GM21576 (cell line): ENCODE data around the gene SEPSECS.

Experiments
- ATAC-seq: cut with Tn5 transposase; IDR thresholded peaks from one replicate; pipeline ENCODE4 v1.9.1; 2021; ENCODE audit warnings: mild to moderate bottlenecking, moderate library complexity; ENCODE audit not compliant: unreplicated experiment

Gene SEPSECS

DNA sequence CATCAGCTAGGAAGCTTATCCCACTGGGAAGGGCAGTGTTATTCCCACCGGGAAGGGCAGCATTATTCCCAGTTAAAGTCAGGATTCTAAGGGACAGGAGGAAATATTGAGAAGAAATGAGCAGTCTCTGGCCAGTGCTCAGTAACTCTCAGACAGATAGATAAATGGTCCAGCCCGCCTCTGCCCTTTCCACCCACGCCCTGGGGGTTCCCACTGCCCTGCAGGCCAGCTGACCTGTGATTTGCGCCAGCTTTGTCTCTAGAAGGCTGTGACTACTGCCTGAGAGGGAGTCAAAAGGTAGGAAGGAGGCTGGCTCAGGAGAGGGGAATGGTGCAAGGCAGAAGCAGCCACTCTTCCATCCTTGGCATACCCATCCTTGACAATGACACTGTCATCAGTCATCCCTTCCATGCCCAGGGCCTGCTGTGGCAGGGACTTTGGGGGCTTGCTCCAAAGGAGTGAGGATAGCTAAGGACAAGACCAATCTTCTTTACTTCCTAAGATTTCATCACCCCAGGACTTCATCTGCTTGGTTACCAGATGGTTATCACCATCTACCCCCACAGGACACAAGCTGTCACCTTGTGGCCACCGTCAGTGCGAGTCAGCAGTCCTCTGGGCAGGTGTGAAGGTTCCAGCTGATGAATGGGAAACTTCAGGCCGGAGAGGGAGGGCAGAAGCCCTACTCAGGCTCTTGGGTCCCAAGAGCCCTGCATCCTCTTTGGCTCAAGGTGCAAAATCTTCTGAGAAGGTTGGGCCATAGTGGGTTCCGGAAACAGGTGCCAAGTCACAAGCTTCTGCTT is 49.5 kb downstream of the SEPSECS start:
- no peak for ATAC-seq

GRCh38 chr4:25109511-25109910 is 50.7 kb downstream of the SEPSECS start:
- ATAC-seq, result no peak

DNA sequence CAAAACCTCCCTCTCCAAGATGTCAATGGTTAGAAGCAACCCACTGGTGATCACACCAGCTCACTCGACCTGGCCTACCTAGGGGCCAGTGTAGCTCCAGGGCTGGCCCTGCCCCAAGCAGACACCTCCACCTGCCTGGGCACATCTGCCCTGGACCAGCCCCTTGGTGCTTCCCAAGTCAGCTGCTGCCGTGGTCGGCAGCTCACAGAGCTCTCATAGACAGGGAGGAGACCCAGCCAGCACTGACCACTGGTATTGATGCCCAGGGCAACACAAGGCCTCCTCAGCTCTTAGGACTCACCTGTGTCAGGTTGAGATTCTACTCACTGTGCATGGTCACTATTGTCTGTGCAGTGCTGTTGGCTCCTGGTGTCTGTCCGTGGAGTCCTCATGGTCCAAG is 51.7 kb downstream of the SEPSECS start:
- no peak for ATAC-seq

GRCh38 chr4:25107827-25108516 is 52.3 kb downstream of the SEPSECS start:
- ATAC-seq, result no peak

- no peak for ATAC-seq
Measured at GRCh38 chr4:25106363-25107151, 53.7 kb downstream of the SEPSECS start.

GRCh38 chr4:25104591-25104990 is 55.7 kb downstream of the SEPSECS start:
- no peak for ATAC-seq

- no peak for ATAC-seq
Measured at GRCh38 chr4:25103418-25103817, 56.8 kb downstream of the SEPSECS start.

DNA sequence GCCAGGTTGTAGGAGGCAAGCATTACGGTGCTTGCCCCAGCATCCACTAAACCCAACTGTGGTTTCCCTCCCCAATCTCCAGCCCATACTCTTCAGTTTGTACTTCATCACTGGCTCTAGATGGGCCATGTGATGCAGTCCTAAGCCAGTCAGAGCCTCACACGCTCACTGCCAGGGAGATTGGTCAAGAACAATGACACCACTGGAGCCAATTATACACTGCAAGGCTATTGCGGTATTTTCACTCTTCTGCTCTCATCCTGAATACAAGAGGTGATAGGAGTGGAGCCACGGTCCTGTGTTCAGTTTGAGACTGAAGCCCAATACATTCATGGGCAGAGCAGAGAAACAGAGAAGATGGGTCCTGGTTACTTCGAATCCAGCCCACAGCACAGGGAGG is 58.4 kb downstream of the SEPSECS start:
- ATAC-seq, result no peak

- ATAC-seq, result no peak
Measured at GRCh38 chr4:25100710-25101109, 59.5 kb downstream of the SEPSECS start.

GRCh38 chr4:25100021-25100555 is 60.2 kb downstream of the SEPSECS start:
- no peak for ATAC-seq

DNA sequence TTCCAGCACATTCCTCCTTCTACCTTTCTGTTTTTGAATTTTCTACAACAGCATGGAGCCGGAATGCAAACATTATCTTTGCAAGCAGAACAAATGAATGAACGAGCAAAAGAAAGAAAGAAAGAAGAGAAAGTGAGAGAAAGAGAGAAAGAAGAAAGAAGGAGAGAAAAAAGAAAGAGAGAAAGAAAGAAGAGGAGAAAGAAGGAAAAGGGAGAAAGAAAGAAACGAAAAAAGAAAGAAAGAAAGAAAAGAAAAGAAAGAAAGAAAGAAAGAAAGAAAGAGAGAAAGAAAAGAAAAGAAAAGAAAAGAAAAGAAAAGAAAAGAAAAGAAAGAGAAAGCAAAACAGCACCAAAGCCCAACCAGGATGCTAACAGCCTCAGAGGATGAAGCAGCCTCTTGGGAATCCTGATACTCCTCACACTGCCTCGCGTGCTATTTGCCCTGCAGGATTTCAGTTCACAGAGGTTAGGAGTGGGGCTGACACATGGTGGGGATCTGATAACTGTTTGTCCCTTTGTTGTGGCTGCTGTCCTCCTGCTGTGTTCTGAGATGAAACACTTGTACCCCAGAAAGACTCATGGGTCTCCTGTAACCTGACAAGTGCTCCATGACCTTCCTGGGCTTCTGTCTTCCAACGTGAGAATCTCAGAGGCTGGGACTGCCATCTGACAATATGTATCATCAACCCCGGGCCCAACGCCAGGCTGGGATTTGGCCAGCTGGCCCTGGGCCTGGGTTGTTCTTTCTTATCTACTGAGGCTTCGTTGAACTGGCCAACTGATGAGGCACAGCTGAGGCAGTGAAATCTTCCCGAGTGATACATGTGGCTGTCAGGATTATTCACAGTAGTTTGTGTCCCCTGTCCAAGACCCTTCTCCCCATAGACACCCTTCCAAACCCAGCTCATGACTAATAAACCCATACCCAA is 61.0 kb downstream of the SEPSECS start:
- ATAC-seq, result no peak

DNA sequence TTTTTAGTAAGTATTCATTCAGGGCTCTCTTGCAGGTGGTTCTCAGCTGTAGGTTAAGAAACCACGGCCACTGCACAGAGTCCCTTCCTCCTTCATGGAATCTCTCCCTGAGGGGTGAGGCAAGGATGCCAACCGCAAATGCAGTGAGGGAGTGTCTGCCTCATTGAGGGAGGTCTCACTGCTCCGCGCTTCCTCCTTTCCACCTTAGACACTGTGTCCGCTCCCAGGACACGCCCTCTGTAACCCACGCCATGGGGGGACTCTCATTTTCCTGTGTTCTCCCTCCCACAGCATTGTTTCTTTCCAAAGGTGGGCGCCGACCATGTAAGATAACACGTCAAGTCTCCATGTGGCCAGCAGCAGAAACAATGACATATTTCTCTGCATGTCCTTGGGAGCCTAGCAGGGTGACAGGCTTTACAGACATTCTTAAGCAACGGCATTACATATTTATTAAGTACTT is 63.2 kb downstream of the SEPSECS start:
- no peak for ATAC-seq

- ATAC-seq, result no peak
Measured at GRCh38 chr4:25096251-25096980, 63.8 kb downstream of the SEPSECS start.

- ATAC-seq, result no peak
Measured at GRCh38 chr4:25095837-25096236, 64.4 kb downstream of the SEPSECS start.

GRCh38 chr4:25092139-25092538 is 68.1 kb downstream of the SEPSECS start:
- no peak for ATAC-seq

GRCh38 chr4:25090516-25090915 is 69.7 kb downstream of the SEPSECS start:
- no peak for ATAC-seq

DNA sequence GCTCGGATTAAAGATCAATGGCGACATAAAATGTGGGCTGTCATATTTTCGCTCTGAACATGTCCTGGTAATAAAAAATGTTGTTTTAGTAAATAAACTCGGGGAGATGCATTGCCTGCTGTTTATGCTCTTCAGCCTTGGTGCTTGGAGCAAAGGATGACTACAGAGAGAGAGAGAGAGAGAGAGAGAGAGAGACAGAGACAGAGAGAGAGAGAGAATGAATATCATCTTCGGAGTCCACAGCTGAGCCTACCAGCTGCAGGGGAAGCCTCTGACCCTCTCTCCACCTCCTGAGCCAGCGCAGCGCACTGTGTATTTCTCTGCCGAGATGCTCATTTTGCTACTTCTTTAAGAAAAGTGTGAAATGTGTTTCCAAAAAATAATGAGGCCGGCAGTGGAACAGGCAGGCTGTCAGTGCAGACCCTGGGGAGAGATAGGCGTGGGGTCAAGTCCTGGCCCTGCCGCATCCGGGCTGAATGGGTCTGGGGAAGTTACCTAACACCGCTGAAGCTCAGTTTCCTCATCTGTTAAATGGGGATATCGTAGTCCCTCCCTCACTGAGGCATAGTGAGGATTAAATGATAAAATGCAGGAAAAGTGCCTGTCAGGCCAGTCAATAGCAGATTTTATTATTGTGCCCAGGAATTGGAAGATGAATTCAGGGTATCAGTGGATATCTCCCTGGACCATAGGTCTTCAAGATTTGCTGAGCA is 71.0 kb downstream of the SEPSECS start:
- no peak for ATAC-seq

DNA sequence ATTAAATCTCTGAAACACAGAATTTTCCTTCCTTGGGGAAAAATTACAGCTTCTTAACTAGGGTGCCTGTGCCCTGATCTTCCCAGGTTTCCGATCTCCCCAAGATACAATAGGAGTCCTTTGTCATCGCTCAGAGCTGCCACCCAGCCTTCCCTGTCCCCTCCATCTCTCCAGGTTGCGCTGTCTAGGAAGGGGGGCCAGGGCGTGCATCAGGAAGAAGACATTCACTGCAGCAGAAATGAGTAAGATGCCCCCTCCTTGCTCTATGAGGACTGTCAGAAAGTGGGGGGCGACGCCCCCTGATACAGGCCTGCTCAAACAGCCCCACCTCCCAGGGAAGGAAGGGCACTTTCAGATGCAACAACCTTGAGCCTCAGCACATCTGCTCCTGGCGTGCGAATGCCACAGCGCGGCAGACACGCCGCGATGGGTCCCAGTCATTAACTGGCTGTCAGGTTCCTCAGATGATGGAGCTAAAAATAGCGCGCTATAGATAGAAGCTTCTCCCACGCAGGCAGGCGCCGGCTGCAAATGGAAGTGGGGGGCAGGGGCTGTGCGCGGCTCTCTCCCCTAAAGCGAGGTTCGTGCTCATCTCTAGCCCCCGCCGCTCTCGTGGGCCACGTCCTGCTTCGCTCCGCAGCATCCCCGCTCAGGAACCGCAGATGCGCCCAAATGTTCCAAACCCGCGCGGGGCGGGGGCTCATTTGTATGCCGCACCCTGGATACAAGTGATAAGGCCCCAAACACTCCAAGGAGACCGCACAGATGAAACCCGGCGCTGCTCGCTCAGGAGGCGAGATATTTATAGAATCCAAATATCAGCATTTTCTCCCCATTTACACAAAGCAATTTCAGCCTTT is 71.9 kb downstream of the SEPSECS start:
- peak; percentile 59 for ATAC-seq
